SK-N-SH (cell line): ENCODE data around the gene MAP4K4. TPM values are rescaled to one million over a fixed set of nuclear protein-coding genes. Genes with fewer than 3 reads are reported as not detected.

Experiments used
- CTCF ChIA-PET: fragments of 300-600, 350-600 bp; formaldehyde crosslinking; extraction: SDS; loops from one replicate; lab custom pipeline; 2021; lab: Yijun Ruan, JAX
- POLR2A ChIA-PET: fragments of 350-600 bp; sonication (Branson Sonifier 250); formaldehyde crosslinking; extraction: SDS; loops from one replicate; lab custom pipeline; 2020; ENCODE audit warnings: antibody characterized with exemption, inconsistent platforms; lab: Yijun Ruan, JAX
- DNase-seq: peaks from one replicate; pipeline ENCODE4 v3.0.0; 2012
- H2AFZ ChIP-seq: fragments of 200-600 bp; sonication (generic); 2 replicates; pipeline ENCODE4 v1.8.1; 2016; ENCODE audit warnings: antibody characterized with exemption, mild to moderate bottlenecking, low read depth
- H3F3A ChIP-seq: fragments of 200-600 bp; sonication (generic); replicated peaks from 2 replicates; pipeline ENCODE3; 2016; ENCODE audit warnings: antibody characterized with exemption, mild to moderate bottlenecking; ENCODE audit not compliant: insufficient read depth
- H3K27ac ChIP-seq, 2 experiments: fragments of 200-500 bp in 1 of 2; fragments of 200-600 bp in 1 of 2; sonication (Bioruptor generic) in 1 of 2; sonication (generic), shearing (Covaris generic) in 1 of 2; 2 replicates each; pipeline versions ENCODE4 v1.5.1 to v1.6.1; 2014 to 2016; ENCODE audit warnings: low read depth in 2 of 2, inconsistent platforms in 1 of 2, low read length in 1 of 2, mild to moderate bottlenecking in 1 of 2, mixed read lengths in 1 of 2
- H3K27me3 ChIP-seq: fragments of 200-600 bp; sonication (generic), shearing (Covaris generic); 2 replicates; pipeline ENCODE4 v1.6.1; 2016; ENCODE audit warnings: mixed run types; ENCODE audit not compliant: insufficient read depth
- H3K36me3 ChIP-seq, 2 experiments: fragments of 200-500 bp in 1 of 2; fragments of 200-600 bp in 1 of 2; sonication (Bioruptor generic) in 1 of 2; sonication (generic) in 1 of 2; replicated peaks in 1 of 2; 2 replicates each; pipeline versions ENCODE3 to v1.5.1; 2014 to 2016; ENCODE audit warnings: low read length in 1 of 2, mild to moderate bottlenecking in 1 of 2; ENCODE audit not compliant: insufficient read depth in 2 of 2, control insufficient read depth in 1 of 2
- H3K4me1 ChIP-seq, 2 experiments: fragments of 200-500 bp in 1 of 2; fragments of 200-600 bp in 1 of 2; sonication (Bioruptor generic) in 1 of 2; sonication (generic), shearing (Covaris generic) in 1 of 2; 2 replicates each; pipeline versions ENCODE4 v1.5.1 to v1.6.1; 2014 to 2016; ENCODE audit warnings: low read depth in 1 of 2, low read length in 1 of 2, mixed run types in 1 of 2; ENCODE audit not compliant: insufficient read depth in 2 of 2, control insufficient read depth in 1 of 2
- H3K4me2 ChIP-seq: fragments of 200-600 bp; sonication (generic), shearing (Covaris generic); 2 replicates; pipeline ENCODE4 v1.6.1; 2017; ENCODE audit warnings: mixed run types
- H3K4me3 ChIP-seq, 2 experiments: fragments of 200-500 bp in 1 of 2; fragments of 200-600 bp in 1 of 2; sonication (Bioruptor generic) in 1 of 2; sonication (generic), shearing (Covaris generic) in 1 of 2; 2 replicates each; pipeline versions ENCODE4 v1.5.1 to v1.8.1; 2014 to 2016; ENCODE audit warnings: low read depth in 2 of 2, inconsistent platforms in 1 of 2, low read length in 1 of 2, mild to moderate bottlenecking in 1 of 2, mixed read lengths in 1 of 2, moderate library complexity in 1 of 2
- H3K79me2 ChIP-seq: fragments of 200-600 bp; sonication (generic); 2 replicates; pipeline ENCODE4 v1.8.1; 2017; ENCODE audit warnings: mild to moderate bottlenecking; ENCODE audit not compliant: insufficient read depth
- H3K9ac ChIP-seq: fragments of 200-600 bp; sonication (generic); 2 replicates; pipeline ENCODE4 v1.6.1; 2017; ENCODE audit warnings: mixed run types
- H3K9me2 ChIP-seq: fragments of 200-600 bp; sonication (generic); 2 replicates; pipeline ENCODE4 v1.6.1; 2017; ENCODE audit warnings: mixed run types
- H3K9me3 ChIP-seq: fragments of 200-600 bp; sonication (generic); 2 replicates; pipeline ENCODE4 v1.6.1; 2017; ENCODE audit warnings: mixed run types, mild to moderate bottlenecking, moderate library complexity
- H4K20me1 ChIP-seq: fragments of 200-600 bp; sonication (generic); 2 replicates; pipeline ENCODE4 v1.6.1; 2017; ENCODE audit warnings: mild to moderate bottlenecking, mixed run types; ENCODE audit not compliant: insufficient read depth
- CHD2 ChIP-seq: fragments of 150-350 bp; IDR thresholded peaks from 2 replicates; pipeline ENCODE4 v1.6.1; 2018; ENCODE audit warnings: low read length; ENCODE audit not compliant: partially characterized antibody
- FOXJ3 ChIP-seq: sonication (generic); formaldehyde crosslinking; IDR thresholded peaks from 2 replicates; pipeline ENCODE4 v1.5.1; 2020; ENCODE audit warnings: mild to moderate bottlenecking, missing genetic modification reagents
- FOXM1 ChIP-seq: IDR thresholded peaks from 2 replicates; pipeline ENCODE4 v1.4.0; 2012; ENCODE audit warnings: low read depth, mild to moderate bottlenecking
- NFIC ChIP-seq: IDR thresholded peaks from 2 replicates; pipeline ENCODE4 v1.4.0; 2012; ENCODE audit warnings: borderline replicate concordance
- POLR2AphosphoS5 ChIP-seq: IDR thresholded peaks from 2 replicates; pipeline ENCODE4 v1.6.1; 2012; ENCODE audit warnings: low read depth, low read length
- RXRA ChIP-seq: IDR thresholded peaks from 2 replicates; pipeline ENCODE4 v1.4.0; 2012; ENCODE audit warnings: low read depth, mild to moderate bottlenecking, borderline replicate concordance
- SMC3 ChIP-seq: IDR thresholded peaks from 2 replicates; pipeline ENCODE4 v1.6.1; 2012; ENCODE audit warnings: low read depth, low read length, improper control_type of control experiment
- TAF1 ChIP-seq: IDR thresholded peaks from 2 replicates; pipeline ENCODE4 v1.6.1; 2012; ENCODE audit warnings: low read depth, mild to moderate bottlenecking, low read length, moderate library complexity, borderline replicate concordance
- WGBS: methylation state at CpG from one replicate; pipeline ENCODE4 v1.1.6; 2017; ENCODE audit warnings: low lambda C conversion rate; 5-methylcytosine and 5-hydroxymethylcytosine counted together
- polyA plus RNA-seq, 3 experiments: library from polyadenylated mRNA; depleted of rRNA; stranded (reverse); fragments of >200 nt; gene quantifications; 2 replicates each; pipeline ENCODE4 v1.2.3, GENCODE V29; 2012
- TF ChIP-seq, protein P1 (sequence below): IDR thresholded peaks from 2 replicates; pipeline ENCODE4; 2012
- TF ChIP-seq, protein P2 (sequence below): fragments of 200-600 bp; sonication (generic); IDR thresholded peaks from 2 replicates; pipeline ENCODE4 v1.6.1; 2017; ENCODE audit warnings: antibody characterized with exemption, mild to moderate bottlenecking, moderate library complexity
- TF ChIP-seq, protein P3 (sequence below): fragments of 150-350 bp; IDR thresholded peaks from 2 replicates; pipeline ENCODE4 v1.6.1; 2016; ENCODE audit warnings: mild to moderate bottlenecking, low read depth, low read length

Gene MAP4K4
- polyA plus RNA-seq, 1 of the 3 experiments (the other 2 are of a cell fraction): 72.9 TPM

DNA sequence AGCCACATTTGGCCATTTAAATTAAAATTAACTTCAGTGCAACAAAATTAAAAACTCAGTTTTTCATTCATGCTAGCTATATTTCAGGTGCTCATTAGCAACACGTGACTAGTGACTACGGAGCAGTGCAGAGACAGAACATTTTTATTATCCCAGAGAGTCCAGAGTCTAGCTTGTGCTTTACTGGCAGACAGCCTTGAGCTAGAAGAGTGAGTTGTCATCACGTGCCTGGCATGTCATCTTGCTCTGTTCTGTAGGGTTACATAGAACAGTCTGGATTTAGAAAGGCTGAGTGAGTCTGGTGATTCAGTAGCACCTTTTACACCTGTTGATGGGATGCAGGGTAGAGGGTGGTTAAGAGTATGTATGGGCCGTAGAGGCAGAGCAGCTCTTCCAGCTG is 157.4 kb downstream of the MAP4K4 start:
- no peak overlapping the region for H2AFZ ChIP-seq
- no peak overlapping the region for H3K4me2 ChIP-seq
- H3K4me1 ChIP-seq: no peaks in the 10 kb centered on the region; a peak in 1 of 4 replicates
- no peak for DNase-seq
- WGBS: 91% methylated on average over 4 of the region's 4 CpGs
- H3F3A ChIP-seq: no peaks in the 10 kb centered on the region
- no peak overlapping the region for H3K27ac ChIP-seq
- H3K9me2 ChIP-seq: no peaks in the 10 kb centered on the region
- ChIA-PET POLR2A (no interaction called here), CTCF (interaction anchor here (0.7 kb wide), 1 partner anchor 436 kb away, joined by 3 read pairs; no protein-coding TSS in a partner anchor)
- no peak overlapping the region for H3K4me3 ChIP-seq
- H3K27me3 ChIP-seq: no peaks in the 10 kb centered on the region
- TF ChIP-seq, protein P1, sequence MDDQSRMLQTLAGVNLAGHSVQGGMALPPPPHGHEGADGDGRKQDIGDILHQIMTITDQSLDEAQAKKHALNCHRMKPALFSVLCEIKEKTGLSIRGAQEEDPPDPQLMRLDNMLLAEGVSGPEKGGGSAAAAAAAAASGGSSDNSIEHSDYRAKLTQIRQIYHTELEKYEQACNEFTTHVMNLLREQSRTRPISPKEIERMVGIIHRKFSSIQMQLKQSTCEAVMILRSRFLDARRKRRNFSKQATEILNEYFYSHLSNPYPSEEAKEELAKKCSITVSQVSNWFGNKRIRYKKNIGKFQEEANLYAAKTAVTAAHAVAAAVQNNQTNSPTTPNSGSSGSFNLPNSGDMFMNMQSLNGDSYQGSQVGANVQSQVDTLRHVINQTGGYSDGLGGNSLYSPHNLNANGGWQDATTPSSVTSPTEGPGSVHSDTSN: no peak
- TF ChIP-seq, protein P2, sequence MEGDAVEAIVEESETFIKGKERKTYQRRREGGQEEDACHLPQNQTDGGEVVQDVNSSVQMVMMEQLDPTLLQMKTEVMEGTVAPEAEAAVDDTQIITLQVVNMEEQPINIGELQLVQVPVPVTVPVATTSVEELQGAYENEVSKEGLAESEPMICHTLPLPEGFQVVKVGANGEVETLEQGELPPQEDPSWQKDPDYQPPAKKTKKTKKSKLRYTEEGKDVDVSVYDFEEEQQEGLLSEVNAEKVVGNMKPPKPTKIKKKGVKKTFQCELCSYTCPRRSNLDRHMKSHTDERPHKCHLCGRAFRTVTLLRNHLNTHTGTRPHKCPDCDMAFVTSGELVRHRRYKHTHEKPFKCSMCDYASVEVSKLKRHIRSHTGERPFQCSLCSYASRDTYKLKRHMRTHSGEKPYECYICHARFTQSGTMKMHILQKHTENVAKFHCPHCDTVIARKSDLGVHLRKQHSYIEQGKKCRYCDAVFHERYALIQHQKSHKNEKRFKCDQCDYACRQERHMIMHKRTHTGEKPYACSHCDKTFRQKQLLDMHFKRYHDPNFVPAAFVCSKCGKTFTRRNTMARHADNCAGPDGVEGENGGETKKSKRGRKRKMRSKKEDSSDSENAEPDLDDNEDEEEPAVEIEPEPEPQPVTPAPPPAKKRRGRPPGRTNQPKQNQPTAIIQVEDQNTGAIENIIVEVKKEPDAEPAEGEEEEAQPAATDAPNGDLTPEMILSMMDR: no peak
- TF ChIP-seq FOXJ3 (CRISPR knock-in tag): no peak
- H4K20me1 ChIP-seq: peaks cover 5% of the 10 kb centered on the region; the same call in 1 of the 2 replicates
- peaks cover 72 to 79% of the 10 kb centered on the region in 2 experiments for H3K36me3 ChIP-seq
- peaks cover 78% of the 10 kb centered on the region for H3K79me2 ChIP-seq
- no peak overlapping the region for H3K9ac ChIP-seq
- H3K9me3 ChIP-seq: no peaks in the 10 kb centered on the region

DNA sequence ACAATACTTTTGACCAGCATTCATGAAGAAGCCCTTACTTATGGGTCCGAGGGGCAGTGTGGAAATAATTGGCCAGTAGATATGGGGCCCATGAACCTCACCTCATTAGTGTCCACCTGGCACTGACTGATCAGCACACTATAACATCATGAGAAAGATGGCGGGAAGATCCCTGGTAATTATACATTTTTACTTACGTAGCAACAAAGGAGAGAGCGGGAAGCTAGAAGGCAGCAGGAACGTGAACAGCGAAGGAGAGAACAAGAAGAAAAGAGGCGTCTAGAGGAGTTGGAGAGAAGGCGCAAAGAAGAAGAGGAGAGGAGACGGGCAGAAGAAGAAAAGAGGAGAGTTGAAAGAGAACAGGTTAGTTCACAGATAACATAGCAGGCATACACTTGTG is 158.3 kb downstream of the MAP4K4 start:
- H3K4me1 ChIP-seq: no peaks in the 10 kb centered on the region; a peak in 1 of 4 replicates
- peaks cover 72% of the 10 kb centered on the region for H3K79me2 ChIP-seq
- TF ChIP-seq CHD2: no peak
- TF ChIP-seq FOXM1: no peak
- TF ChIP-seq RXRA: no peak
- no peak for TF ChIP-seq TAF1
- no peak for TF ChIP-seq NFIC
- no peak for TF ChIP-seq POLR2AphosphoS5
- TF ChIP-seq, protein P3, sequence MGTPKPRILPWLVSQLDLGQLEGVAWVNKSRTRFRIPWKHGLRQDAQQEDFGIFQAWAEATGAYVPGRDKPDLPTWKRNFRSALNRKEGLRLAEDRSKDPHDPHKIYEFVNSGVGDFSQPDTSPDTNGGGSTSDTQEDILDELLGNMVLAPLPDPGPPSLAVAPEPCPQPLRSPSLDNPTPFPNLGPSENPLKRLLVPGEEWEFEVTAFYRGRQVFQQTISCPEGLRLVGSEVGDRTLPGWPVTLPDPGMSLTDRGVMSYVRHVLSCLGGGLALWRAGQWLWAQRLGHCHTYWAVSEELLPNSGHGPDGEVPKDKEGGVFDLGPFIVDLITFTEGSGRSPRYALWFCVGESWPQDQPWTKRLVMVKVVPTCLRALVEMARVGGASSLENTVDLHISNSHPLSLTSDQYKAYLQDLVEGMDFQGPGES: no peak
- TF ChIP-seq SMC3: no peak
- H3K9me3 ChIP-seq: no peaks in the 10 kb centered on the region
- H3F3A ChIP-seq: no peaks in the 10 kb centered on the region
- no peak overlapping the region for H2AFZ ChIP-seq
- no peaks in the 10 kb centered on the region for H3K9me2 ChIP-seq
- no peak for DNase-seq
- no peak overlapping the region for H3K9ac ChIP-seq
- H3K27ac ChIP-seq: no peak overlapping the region
- H3K36me3 ChIP-seq: peaks cover 76 to 81% of the 10 kb centered on the region in 2 experiments
- no peak overlapping the region for H3K4me3 ChIP-seq
- no peaks in the 10 kb centered on the region for H3K27me3 ChIP-seq
- no peak overlapping the region for H3K4me2 ChIP-seq
- H4K20me1 ChIP-seq: peaks cover 5% of the 10 kb centered on the region; the same call in 1 of the 2 replicates
- CTCF ChIA-PET: interaction anchor here (1.5 kb wide), 1 partner anchor 18 kb away, joined by 3 read pairs; no protein-coding TSS in a partner anchor
- POLR2A ChIA-PET: no interaction called here
- WGBS: 99% methylated on average over 9 of the region's 9 CpGs
